ENCODE measurements around the gene CTSC.

CTSC gene

DNA sequence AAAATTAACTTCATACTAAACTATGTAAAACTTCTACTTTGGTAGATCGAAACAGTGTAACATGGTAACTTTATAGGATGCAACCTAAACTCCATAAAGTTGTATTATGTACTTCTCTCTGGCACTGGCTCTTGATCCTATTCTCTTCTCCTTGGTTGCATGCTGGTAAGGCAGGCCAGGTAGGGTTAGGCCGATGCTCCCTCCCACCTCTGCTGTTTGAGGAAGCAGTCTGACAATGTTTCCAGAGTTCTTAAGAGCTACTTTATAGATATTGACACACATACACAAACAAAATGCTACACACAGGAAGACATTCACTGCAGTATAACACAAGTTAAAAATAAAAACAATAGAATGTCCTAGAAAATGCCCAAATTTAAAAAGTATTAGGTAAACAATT, 22.5 kb downstream of the CTSC start:
- no peak for DNase-seq

- no peak for DNase-seq
Measured at GRCh38 chr11:88313441-88313840, 24.1 kb downstream of the CTSC start.

- no peak for DNase-seq
Measured at GRCh38 chr11:88312628-88313027, 24.9 kb downstream of the CTSC start.

GRCh38 chr11:88310246-88310645, 27.3 kb downstream of the CTSC start:
- DNase-seq: no peak

- no peak for DNase-seq
Measured at GRCh38 chr11:88308576-88308975, 29.0 kb downstream of the CTSC start.

DNA sequence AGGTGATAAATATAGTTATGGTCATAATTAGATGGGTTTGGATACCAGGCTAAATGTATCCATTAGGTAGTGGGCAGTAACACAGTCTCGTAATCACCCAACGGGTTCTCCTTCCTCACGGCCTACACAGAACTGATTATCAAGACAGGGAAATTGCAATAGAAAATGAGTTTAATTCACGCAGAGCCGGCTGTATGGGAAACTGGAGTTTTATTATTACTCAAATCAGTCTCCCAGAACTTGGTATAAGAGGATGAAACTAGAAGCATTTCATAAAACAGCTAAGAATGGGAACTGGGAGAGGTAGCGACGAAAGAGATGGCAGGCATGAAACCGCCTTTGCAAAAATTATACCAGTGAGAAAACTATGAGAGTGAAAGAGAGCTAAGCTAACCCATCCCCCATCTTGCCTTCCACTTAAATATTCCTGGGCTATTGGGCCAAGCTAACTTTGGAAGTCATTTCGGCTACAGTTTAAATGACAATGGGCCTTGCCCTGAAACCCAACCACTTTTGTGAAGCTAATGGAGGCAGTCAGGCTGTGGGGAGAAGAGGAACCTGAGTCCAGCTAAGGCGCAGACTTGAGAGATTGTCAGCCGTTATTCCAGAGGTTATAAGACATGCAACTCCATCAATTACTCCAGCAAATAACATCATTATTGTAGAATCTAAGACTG, 29.6 kb downstream of the CTSC start:
- DNase-seq: no peak

GRCh38 chr11:88306785-88307184, 30.8 kb downstream of the CTSC start:
- no peak for DNase-seq

- no peak for DNase-seq
Measured at GRCh38 chr11:88305430-88305829, 32.1 kb downstream of the CTSC start.

DNA sequence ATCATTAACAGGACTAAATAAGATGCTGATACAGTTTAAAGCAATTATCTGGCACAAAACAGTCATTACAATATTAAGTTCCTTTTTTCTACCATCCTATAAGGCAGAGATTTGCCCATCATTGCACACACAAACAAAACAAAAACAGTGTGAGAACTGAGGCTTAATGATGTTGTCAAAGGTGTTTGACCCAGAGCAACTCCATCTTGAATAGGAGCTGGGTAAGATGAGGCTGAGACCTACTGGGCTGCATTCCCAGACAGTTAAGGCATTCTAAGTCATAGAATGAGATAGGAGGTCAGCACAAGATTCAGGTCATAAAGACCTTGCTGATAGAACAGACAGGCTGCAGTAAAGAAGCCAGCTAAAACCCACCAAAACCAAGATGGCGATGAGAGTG, 33.2 kb downstream of the CTSC start:
- DNase-seq: no peak

- DNase-seq: peak in 1 of 2 donors; percentile 14
Measured at GRCh38 chr11:88303037-88303436, 34.5 kb downstream of the CTSC start.

DNA sequence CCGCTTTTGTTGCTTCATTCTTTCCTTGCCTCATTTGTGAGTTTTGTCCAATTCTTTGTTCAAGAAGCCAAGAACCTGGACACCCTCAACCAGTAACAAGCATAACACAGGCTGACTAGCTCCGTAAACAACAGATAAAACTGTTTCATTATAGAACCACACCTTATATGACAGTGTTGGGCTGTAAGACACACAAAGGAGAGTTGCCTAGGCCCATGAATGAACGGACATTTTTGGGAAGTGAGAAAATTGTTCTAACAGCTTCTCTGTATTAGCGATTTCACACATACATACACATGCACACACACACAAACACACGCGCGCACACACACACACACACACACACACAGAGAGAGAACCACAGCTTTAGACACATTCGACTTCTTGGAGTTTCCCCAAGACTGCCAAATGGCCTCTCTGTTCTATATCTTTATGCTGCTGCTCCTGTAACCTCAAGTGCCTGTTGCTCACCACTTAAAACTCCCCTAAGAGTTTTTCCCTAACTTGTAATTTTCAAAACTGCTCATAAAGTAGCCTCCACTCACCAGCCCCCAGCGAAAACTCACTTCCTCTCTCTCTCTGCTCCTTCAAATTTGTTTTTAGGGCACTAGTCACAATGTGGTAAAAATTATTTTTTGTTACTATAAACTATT, 35.9 kb downstream of the CTSC start:
- peak; percentile 32 to 54 for DNase-seq

DNA sequence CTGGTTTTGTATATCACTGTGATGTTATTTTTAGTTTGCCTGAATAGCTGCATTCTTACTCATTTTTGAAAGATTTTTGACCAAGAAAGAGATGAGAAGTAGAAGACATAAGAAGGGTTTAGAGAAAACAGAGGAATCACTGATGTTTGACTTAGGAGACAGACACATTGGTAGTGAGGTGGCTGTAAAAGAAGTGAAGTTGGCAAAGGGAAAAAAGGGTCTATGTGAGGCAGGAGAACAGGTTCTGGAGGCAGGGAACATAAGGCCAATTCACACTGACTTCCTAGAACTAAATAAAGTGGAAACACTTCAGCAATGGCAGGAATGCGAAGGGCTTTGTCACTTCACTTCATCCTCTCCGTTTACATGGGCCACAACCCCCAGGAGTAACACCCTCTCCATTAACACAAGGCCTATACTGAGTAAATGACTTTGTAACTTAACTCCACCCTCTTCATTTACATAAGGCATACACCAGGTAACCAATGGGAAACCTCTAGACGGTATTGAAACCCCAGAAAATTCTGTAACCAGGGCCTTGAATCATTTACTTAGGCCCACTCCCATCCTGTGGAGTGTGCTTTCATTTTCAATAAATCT, 36.5 kb downstream of the CTSC start:
- peak in 1 of 2 donors; percentile 42 for DNase-seq

- no peak for DNase-seq
Measured at GRCh38 chr11:88297863-88298262, 39.7 kb downstream of the CTSC start.

DNA sequence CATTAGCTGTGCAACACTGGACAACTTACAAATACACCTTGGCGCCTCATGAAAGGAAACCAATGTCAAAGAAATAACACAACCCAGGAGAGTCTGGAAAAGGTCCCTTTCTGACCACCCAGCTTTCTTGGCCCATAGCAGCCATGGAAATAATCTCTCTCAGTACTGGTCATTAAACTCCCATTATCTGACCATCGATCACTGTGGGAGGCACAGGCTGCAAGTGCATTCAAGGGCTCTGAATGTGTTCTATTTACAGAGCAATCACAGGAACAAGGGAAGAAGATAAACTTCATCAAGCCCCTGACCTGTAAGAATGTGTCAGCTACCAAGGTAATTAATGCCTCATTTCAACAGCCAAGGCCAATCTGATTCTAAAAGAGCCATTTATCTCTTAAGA, 40.1 kb downstream of the CTSC start:
- no peak for DNase-seq

DNA sequence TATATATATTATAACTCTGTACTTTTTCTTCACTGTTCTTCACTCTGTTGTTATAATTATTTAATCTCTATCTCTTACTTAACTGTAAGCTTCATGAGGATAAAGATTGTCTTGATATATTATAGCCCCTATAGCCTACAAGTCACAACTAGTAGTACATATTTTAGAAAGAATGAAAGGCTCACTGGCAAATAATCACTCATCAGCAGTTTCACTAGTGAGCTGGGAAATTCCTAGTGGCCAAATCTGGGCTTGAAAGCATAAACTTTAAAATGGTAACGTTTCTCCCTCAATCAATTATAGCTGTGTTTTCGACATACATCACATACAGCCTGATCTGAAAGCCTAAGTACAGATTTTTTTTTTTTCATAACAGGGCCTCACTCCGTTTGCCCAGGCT, 42.5 kb downstream of the CTSC start:
- DNase-seq: no peak

GRCh38 chr11:88293931-88294330, 43.6 kb downstream of the CTSC start:
- no peak for DNase-seq

- no peak for DNase-seq
Measured at GRCh38 chr11:88292171-88292843, 45.2 kb downstream of the CTSC start.

DNA sequence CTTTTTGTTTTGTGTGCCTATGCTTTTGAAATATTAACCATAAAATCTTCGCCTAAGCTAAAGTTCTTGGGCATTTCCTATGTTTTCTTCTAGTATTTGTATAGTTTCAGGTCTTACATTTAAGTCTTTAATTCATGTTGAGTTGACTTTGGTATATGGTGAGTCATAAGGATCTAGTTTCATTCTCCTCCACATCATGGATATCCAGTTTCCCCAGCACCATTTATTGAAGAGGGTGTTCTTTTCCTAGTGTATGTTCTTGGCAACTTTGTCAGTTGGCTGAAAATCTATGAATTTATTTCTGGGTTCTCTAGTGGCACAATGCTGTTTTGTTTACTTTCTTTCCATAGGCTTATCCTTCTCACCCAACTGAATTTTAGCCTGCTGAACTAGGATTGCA, 49.0 kb downstream of the CTSC start:
- DNase-seq: no peak

- DNase-seq: no peak
Measured at GRCh38 chr11:88284336-88285050, 53.0 kb downstream of the CTSC start.

DNA sequence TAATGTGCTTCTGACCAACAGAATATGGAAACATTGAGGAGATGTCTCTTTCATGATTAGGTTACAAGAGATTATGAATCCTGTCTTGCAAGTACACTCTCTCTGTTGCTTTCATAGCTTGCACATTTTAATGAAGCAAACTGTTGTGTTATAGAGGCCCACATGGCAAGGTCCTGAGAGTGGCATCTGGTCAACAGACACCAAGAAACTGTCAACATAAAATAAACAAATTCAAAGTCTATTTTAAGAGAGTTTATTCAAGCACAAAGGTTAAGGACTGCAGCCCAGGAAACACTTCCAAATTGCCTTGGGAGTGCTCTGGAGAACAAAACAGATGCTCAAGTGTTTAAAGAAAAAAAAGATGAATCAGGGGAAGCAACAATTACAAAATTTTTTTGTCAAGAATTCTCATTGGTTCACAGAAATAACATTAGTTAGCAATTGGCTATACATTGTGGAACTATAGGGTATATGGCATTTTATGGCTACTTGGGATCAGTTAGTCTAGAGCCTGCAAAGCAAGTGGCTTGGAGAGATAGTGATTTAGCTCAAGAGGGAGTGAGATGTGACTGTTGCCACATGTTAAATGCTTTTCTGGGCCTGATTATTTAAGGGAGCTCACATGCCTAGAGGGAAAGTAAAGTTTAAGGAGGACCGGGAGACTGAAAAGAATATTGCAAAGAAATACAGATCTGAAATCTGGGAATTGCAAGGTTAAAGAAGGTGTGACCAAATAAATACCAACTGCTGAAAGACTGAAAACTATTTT, 54.6 kb downstream of the CTSC start:
- no peak for DNase-seq

DNA sequence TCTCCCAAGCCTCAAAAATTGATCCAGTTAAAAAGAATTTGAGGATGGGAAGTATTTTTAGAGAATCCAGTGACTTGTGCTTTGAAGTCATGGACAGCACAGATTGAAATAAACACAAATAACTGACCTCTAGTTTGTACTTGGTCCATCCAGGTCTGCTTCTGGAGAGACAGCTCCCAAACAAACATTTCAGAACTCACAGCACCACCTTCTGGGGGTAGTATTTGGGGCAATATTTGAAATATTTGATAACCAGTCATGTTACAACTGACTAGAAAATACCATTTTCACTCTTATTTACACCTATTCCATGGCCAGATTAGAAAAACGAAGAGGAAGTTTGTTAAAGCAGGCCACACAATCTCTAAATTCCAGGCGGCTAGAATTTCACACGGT, 56.2 kb downstream of the CTSC start:
- no peak for DNase-seq

DNA sequence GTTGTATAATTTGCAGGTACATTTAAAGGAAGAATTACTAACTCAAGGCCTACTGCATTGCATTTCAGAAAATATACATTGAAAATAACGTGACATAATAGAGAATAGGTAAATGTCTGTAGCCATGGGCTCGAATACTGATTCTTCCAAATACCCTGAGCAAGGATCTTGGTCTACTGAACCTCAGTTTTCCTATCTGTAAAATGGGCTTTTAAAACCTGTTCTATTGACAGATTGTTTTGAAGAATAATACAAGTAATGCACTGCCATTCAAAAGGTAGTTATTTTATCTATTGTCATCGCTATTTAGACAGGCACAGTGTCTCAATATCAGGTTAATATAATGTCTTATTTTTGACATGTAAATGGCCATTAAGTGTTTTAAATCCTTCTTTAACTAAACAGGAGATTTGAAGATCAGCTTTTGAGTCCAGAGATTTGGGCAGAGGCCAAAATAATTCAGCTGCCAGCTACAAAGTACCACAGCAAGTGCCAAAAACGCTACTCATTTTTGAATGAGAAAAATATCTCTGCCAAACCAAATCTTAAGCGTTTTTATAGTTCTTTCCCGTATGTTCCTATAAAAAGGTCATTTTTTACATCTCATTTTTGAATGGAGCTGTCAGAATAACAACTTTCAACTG, 56.7 kb downstream of the CTSC start:
- no peak for DNase-seq
